IPS-11a (cell line): ENCODE measurements around the gene CDSN.
"Not testable (repeated sequence)": the region's sequence is repeated elsewhere in the genome, so short reads cannot be mapped to it uniquely, and the experiment has no call there.

Experiments
- H3K4me3 ChIP-seq: one replicate; pipeline ENCODE4 v1.5.1; 2013; ENCODE audit warnings: low read depth, low read length, control low read depth

CDSN gene

DNA sequence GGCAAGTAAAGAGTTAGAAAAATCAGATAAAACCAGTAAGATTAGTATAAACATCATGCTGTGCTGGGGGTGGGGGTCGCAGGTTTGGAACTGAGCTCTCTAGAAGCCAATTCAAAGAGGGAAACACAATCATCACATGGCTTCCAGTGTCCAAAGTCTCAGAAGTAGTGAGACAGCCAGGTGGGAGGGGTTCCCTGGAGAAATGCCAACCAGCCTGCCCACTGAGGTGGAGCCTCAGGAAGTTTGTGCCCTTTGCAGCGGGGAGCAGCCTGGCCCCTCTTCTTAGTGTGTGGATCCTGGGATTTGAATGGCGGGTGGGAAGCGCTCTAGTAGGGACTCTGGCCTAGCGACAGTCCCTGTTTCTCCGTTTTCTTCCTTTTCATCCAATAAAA, 29.3 kb downstream of the CDSN start:
- H3K4me3 ChIP-seq, result no peak overlapping the region

DNA sequence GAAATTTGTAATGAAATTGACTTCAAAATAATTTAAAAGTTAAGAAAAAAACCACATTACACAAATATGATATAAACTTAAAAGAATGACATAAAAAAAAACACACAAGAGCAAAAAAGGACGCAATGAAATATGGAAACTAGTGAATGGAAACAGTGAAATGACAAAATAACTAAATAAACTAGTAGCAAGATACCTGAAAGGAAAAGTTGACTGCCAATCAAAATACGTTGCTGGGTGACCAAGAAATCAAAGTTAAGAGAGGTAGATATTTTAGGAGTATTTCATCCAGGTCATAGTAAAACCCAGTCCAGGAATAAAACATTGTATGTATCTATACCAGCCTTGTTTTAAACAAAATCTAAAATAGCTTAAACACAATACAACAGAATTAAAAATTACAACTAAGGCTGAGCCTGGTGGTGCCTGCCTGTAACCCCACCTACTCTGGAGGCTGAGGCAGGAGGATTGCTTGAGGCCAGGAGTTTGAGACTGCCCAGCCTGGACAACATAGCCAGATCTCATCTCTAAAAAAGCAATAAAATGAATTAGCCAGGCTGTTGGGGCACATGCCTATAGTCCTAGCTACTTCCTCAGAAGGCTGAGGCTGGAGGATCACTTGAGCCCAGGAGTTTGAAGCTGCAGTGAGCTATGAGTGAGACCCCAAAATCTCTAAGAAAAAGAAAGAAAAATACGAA, 29.8 kb downstream of the CDSN start:
- no peak overlapping the region for H3K4me3 ChIP-seq

- H3K4me3 ChIP-seq, result no peak overlapping the region
Measured at GRCh38 chr6:31087494-31088089, 32.7 kb downstream of the CDSN start.

DNA sequence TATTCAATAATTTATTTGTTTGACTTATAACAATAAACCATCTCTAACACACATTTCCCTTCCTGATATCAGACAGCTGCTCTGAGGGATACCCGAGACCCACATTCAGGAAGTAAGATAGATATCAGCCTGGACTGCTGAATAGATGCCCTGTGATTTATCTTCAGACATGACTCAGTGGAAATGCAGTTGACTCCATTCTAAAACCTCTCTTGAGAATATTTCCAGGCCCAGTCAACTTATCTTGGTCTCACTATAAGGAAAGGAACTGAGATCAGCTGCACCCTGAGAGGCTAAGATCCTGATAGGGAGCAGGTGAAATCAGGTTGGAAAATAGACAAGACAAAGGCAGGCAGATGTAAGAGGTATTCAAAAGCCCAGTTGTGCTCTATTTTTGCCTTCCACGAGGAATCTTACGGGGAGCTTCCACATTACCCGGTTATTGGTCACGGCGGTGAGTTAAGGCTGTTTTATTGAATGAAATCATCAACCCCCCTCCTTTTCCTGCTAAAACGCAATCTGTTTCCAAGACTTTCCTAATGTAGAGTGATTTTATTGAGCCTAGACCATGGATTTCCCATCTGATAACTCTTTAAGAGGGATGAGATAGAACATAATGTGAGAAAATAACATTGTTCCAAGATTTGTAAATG, 33.3 kb downstream of the CDSN start:
- no peak overlapping the region for H3K4me3 ChIP-seq

DNA sequence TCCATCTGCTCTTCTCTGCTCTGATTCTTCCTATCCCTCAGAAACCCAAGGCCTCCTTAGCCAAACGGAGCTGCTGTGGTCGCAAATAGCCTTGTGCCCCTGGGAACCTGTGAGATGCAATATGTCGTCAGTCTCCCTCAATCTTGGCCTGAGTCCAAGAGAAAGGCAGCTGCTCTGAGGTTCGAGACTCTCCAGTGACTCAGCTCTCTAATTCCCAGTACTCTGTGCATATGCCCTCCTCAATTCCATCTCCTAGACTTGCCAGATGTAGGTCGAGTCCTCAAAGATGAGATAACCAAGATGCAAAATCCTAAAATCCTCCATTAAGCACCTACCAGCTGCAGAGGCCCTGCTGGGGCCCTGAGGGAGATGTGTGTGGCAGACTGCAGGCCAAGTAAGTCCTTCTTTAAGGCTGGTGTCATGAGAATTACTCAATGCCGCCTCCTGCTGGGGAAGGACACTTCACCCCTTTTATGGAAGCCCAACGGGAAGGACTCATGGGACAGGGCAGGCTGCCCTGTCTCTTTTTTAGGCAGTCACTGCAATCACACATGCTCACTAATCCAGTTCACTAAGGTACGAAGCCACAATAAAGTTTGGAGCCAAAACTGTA, 36.4 kb downstream of the CDSN start:
- no peak overlapping the region for H3K4me3 ChIP-seq

- H3K4me3 ChIP-seq, result no peak overlapping the region
Measured at GRCh38 chr6:31081872-31082271, 38.4 kb downstream of the CDSN start.

- no peak overlapping the region for H3K4me3 ChIP-seq
Measured at GRCh38 chr6:31079656-31080261, 40.5 kb downstream of the CDSN start.

- H3K4me3 ChIP-seq, result no peak overlapping the region
Measured at GRCh38 chr6:31076611-31077010, 43.6 kb downstream of the CDSN start.

DNA sequence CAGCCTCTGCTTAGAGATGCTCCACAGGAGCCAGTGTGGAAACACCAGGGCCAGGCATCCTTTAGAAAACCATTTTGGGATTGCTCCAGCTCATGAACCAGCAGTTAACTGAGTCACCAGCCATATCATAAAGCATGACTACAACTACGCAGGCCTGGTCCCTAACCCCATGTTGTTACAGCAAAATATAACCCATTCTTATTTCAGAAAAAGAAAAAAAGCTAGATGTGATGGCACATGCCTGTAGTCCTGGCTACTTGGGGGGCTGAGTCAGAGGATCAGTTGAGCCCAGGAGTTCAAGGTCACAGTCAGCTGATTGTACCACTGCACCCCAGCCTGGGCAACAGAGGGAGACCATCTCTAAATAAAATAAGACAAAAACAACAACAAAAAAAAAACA, 44.7 kb downstream of the CDSN start:
- H3K4me3 ChIP-seq, result no peak overlapping the region

DNA sequence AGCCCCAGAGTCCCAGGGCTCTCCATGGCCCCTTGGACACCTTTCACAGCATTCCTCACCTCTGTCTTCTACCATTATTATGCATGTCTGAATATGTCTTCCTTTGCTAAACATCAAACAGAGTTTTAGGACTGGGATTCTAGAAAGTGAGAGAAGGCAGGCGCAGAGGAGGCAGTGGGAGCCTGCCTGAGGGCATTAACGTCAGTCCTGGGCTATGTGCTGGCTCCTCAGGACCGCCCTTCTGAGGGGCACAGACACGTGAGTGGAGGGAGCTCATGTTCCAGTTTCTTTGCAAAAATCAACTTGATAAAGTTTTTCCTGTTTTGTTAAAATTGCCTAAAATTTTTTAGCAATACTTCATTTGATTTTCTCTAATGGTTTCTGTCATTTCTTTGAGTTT, 45.8 kb downstream of the CDSN start:
- H3K4me3 ChIP-seq, result no peak overlapping the region

GRCh38 chr6:31070711-31071197, 49.5 kb downstream of the CDSN start:
- no peak overlapping the region for H3K4me3 ChIP-seq

- H3K4me3 ChIP-seq, result no peak overlapping the region
Measured at GRCh38 chr6:31068669-31069340, 51.4 kb downstream of the CDSN start.

- not testable (repeated sequence) for H3K4me3 ChIP-seq
Measured at GRCh38 chr6:31067891-31068668, 52.2 kb downstream of the CDSN start.

- not testable (repeated sequence) for H3K4me3 ChIP-seq
Measured at GRCh38 chr6:31067028-31067427, 53.2 kb downstream of the CDSN start.

GRCh38 chr6:31065556-31065955, 54.7 kb downstream of the CDSN start:
- H3K4me3 ChIP-seq, result no peak overlapping the region
